Smooth muscle cell (in vitro differentiated cells): ENCODE measurements around the gene KRTAP4-4. TPM values are rescaled to one million over a fixed set of nuclear protein-coding genes. Genes with fewer than 3 reads are reported as not detected.
"Not testable (repeated sequence)": the region's sequence is repeated elsewhere in the genome, so short reads cannot be mapped to it uniquely, and the experiment has no call there.

Experiments used
- DNase-seq: peaks from one replicate; lab custom pipeline; 2025; ENCODE audit not compliant: unreplicated experiment; lab: John Stamatoyannopoulos, UW
- H2AFZ ChIP-seq: fragments of 200-600 bp; sonication (generic); 2 replicates; pipeline ENCODE4 v1.6.0; 2016; ENCODE audit warnings: antibody characterized with exemption, low read depth, mild to moderate bottlenecking
- H3F3A ChIP-seq: fragments of 200-600 bp; sonication (generic); 2 replicates; pipeline ENCODE4 v1.6.0; 2017; ENCODE audit warnings: antibody characterized with exemption, low read depth
- H3K27ac ChIP-seq: fragments of 200-600 bp; sonication (generic); 2 replicates; pipeline ENCODE4 v1.5.1; 2016; ENCODE audit warnings: low read depth, mild to moderate bottlenecking
- H3K27me3 ChIP-seq: fragments of 200-600 bp; sonication (generic); 2 replicates; pipeline ENCODE4 v1.6.1; 2016; ENCODE audit warnings: low read depth, mild to moderate bottlenecking
- H3K36me3 ChIP-seq: fragments of 200-600 bp; sonication (generic); 2 replicates; pipeline ENCODE4 v1.5.1; 2016; ENCODE audit warnings: low read depth
- H3K4me1 ChIP-seq: fragments of 200-600 bp; sonication (generic); 2 replicates; pipeline ENCODE4 v1.5.1; 2016; ENCODE audit warnings: low read depth
- H3K4me2 ChIP-seq: fragments of 200-600 bp; sonication (generic); 2 replicates; pipeline ENCODE4 v1.6.0; 2016; ENCODE audit warnings: mild to moderate bottlenecking
- H3K4me3 ChIP-seq: fragments of 200-600 bp; sonication (generic); 2 replicates; pipeline ENCODE4 v1.5.1; 2016; ENCODE audit warnings: mild to moderate bottlenecking
- H3K79me2 ChIP-seq: fragments of 200-600 bp; sonication (generic); 2 replicates; pipeline ENCODE4 v1.6.0; 2016; ENCODE audit warnings: low read depth, mild to moderate bottlenecking
- H3K9ac ChIP-seq: fragments of 200-600 bp; sonication (generic); 2 replicates; pipeline ENCODE4 v1.6.0; 2016; ENCODE audit warnings: low read depth
- H3K9me3 ChIP-seq: fragments of 200-600 bp; sonication (generic); replicated peaks from 2 replicates; pipeline ENCODE4 v1.5.1; 2016; ENCODE audit warnings: low read depth
- H4K20me1 ChIP-seq: fragments of 200-600 bp; sonication (generic); 2 replicates; pipeline ENCODE4 v1.6.0; 2016; ENCODE audit warnings: low read depth
- WGBS: methylation state at CpG from one replicate; pipeline ENCODE4 v1.1.7; 2016; ENCODE audit warnings: low lambda C conversion rate; 5-methylcytosine and 5-hydroxymethylcytosine counted together
- polyA plus RNA-seq: library from polyadenylated mRNA; unstranded; fragments of >200 nt; fragmentation: Nextera tagmentation; extraction: Ambion mirVana; gene quantifications from 2 replicates; pipeline ENCODE4 v1.2.1, GENCODE V29; 2016
- total RNA-seq: library from RNA; depleted of rRNA; stranded (reverse); fragments of >200 nt; gene quantifications from 2 replicates; pipeline ENCODE4 v1.2.3, GENCODE V29; 2014
- TF ChIP-seq, protein P1 (sequence below): fragments of 200-600 bp; sonication (generic); IDR thresholded peaks from 2 replicates; pipeline ENCODE4 v1.5.1; 2017; ENCODE audit warnings: borderline replicate concordance, mild to moderate bottlenecking, antibody characterized with exemption; ENCODE audit not compliant: insufficient read depth, poor library complexity, severe bottlenecking

Gene KRTAP4-4
- total and polyA plus RNA-seq, 2 experiments from 2014 or later: not detected

- no peaks in the 10 kb centered on the region for H3K9me3 ChIP-seq
- TF ChIP-seq, protein P1, sequence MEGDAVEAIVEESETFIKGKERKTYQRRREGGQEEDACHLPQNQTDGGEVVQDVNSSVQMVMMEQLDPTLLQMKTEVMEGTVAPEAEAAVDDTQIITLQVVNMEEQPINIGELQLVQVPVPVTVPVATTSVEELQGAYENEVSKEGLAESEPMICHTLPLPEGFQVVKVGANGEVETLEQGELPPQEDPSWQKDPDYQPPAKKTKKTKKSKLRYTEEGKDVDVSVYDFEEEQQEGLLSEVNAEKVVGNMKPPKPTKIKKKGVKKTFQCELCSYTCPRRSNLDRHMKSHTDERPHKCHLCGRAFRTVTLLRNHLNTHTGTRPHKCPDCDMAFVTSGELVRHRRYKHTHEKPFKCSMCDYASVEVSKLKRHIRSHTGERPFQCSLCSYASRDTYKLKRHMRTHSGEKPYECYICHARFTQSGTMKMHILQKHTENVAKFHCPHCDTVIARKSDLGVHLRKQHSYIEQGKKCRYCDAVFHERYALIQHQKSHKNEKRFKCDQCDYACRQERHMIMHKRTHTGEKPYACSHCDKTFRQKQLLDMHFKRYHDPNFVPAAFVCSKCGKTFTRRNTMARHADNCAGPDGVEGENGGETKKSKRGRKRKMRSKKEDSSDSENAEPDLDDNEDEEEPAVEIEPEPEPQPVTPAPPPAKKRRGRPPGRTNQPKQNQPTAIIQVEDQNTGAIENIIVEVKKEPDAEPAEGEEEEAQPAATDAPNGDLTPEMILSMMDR: no peak
- H3K36me3 ChIP-seq: no peaks in the 10 kb centered on the region
- H3K27ac ChIP-seq: no peak overlapping the region
- no peaks in the 10 kb centered on the region for H4K20me1 ChIP-seq
- H3K27me3 ChIP-seq: no peaks in the 10 kb centered on the region
- no peaks in the 10 kb centered on the region for H3K4me1 ChIP-seq
- H2AFZ ChIP-seq: no peak overlapping the region
- H3K4me3 ChIP-seq: no peak overlapping the region
- no peak for DNase-seq
- no peaks in the 10 kb centered on the region for H3K79me2 ChIP-seq
- no peaks in the 10 kb centered on the region for H3F3A ChIP-seq
- H3K9ac ChIP-seq: no peak overlapping the region
- H3K4me2 ChIP-seq: no peak overlapping the region
- WGBS: 87% methylated on average over 4 of the region's 4 CpGs
These were observed 10.5 kb downstream of the KRTAP4-4 start for GRCh38 chr17:41150026-41150425.

DNA sequence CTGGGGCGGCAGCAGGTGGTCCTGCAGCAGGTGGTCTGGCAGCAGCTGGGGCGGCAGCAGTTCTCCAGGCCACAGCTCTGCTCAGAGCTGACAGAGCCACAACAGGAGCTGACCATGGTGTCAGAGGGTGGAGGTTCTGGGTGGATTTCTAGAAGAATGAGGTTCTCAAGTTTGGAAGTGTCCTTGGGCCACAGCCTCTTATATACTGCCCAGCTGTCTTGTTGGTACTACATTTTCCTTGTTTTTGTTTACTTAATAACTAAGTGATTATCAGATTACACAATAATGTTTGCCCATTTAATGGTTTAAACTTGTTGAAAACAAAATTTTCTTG lies 10.9 kb downstream of the KRTAP4-4 start, which contains the start of gene KRTAP4-5:
Gene KRTAP4-5, minus strand, starts transcription at position 174 of the 334 bp plus-strand sequence. Its CDS starts 58 bp downstream, at position 116.
- Histone ChIP-seq H3K79me2 (no peaks in the 10 kb centered on the region), H3K4me2 (no peak within 1 kb of the TSS), H3K4me3 (no peak within 1 kb of the TSS), H3K27me3 (no peaks in the 10 kb centered on the region), H3K4me1 (no peaks in the 10 kb centered on the region), H3K27ac (no peak within 1 kb of the TSS), H3F3A (no peaks in the 10 kb centered on the region), H3K36me3 (no peaks in the 10 kb centered on the region), H3K9me3 (no peaks in the 10 kb centered on the region), H4K20me1 (no peaks in the 10 kb centered on the region), H2AFZ (no peak within 1 kb of the TSS), H3K9ac (no peak within 1 kb of the TSS)
- WGBS: 84% methylated on average over 2 of the region's 2 CpGs
- DNase-seq: no peak
- TF ChIP-seq, protein P1: no peak

GRCh38 chr17:41148971-41149651 lies 11.4 kb downstream of the KRTAP4-4 start:
- H3K27ac ChIP-seq, H3K9ac ChIP-seq, H4K20me1 ChIP-seq, DNase-seq, H3K9me3 ChIP-seq, H3F3A ChIP-seq, H3K27me3 ChIP-seq, H3K4me2 ChIP-seq, H3K4me3 ChIP-seq, H3K4me1 ChIP-seq, H3K79me2 ChIP-seq, H2AFZ ChIP-seq, H3K36me3 ChIP-seq: not testable (repeated sequence)
- WGBS: 89% methylated on average over 10 of the region's 10 CpGs

GRCh38 chr17:41147531-41148204 lies 12.9 kb downstream of the KRTAP4-4 start:
- no peaks in the 10 kb centered on the region for H3K36me3 ChIP-seq
- H3K9ac ChIP-seq: no peak overlapping the region
- H3K4me3 ChIP-seq: no peak overlapping the region
- H3K27ac ChIP-seq: no peak overlapping the region
- H2AFZ ChIP-seq: no peak overlapping the region
- no peaks in the 10 kb centered on the region for H3K9me3 ChIP-seq
- no peak for DNase-seq
- no peaks in the 10 kb centered on the region for H3K79me2 ChIP-seq
- H3K27me3 ChIP-seq: no peaks in the 10 kb centered on the region
- no peaks in the 10 kb centered on the region for H4K20me1 ChIP-seq
- TF ChIP-seq, protein P1: no peak
- WGBS: 88% methylated on average over 2 of the region's 2 CpGs
- H3K4me2 ChIP-seq: no peak overlapping the region
- no peaks in the 10 kb centered on the region for H3F3A ChIP-seq
- H3K4me1 ChIP-seq: no peaks in the 10 kb centered on the region
